ENCODE measurements around the gene DDX18. TPM values are rescaled to one million over a fixed set of nuclear protein-coding genes. Genes with fewer than 3 reads are reported as not detected.
A peak's percentile ranks its signal among the peaks of the same experiment; 100 is the strongest.

The DDX18 gene
- total RNA-seq, 1 experiment from 2014 or later, result 99.0 TPM

DNA sequence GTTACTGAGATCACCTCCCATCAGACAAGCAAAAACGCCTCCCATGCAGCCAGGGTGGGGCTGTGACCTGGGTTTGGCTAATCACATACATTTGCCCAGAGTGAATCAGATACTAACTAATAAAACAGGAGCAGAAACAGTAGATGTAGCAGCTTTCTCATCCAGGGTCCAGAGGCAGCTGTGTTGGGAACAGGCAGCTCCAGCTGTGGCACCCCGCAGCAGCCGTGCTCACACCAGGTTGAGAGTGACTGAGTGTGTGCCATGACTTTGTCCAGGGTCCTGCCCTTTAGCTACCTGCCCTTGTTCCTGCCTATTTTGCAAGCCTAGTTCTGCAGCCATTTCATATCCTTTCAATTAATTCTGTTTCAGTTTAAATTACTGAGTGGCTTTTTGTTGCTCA, 20.5 kb downstream of the DDX18 start:
- peaks cover 1% of the 10 kb centered on the region; the same call in 1 of the 2 replicates for H3K36me3 ChIP-seq (ENCODE audit: control insufficient read depth, insufficient read depth, low read length)
- no peak overlapping the region for H3K27ac Mint-ChIP-seq (ENCODE audit: unreplicated experiment)
- H3K4me3 Mint-ChIP-seq (ENCODE audit: unreplicated experiment), result no peak overlapping the region
- no peaks in the 10 kb centered on the region for H3K9me3 Mint-ChIP-seq (ENCODE audit: unreplicated experiment)
- TF ChIP-seq, protein P1, sequence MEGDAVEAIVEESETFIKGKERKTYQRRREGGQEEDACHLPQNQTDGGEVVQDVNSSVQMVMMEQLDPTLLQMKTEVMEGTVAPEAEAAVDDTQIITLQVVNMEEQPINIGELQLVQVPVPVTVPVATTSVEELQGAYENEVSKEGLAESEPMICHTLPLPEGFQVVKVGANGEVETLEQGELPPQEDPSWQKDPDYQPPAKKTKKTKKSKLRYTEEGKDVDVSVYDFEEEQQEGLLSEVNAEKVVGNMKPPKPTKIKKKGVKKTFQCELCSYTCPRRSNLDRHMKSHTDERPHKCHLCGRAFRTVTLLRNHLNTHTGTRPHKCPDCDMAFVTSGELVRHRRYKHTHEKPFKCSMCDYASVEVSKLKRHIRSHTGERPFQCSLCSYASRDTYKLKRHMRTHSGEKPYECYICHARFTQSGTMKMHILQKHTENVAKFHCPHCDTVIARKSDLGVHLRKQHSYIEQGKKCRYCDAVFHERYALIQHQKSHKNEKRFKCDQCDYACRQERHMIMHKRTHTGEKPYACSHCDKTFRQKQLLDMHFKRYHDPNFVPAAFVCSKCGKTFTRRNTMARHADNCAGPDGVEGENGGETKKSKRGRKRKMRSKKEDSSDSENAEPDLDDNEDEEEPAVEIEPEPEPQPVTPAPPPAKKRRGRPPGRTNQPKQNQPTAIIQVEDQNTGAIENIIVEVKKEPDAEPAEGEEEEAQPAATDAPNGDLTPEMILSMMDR (IDR thresholded peaks at IDR 0.05; ENCODE audit: insufficient read depth in 1 of 2, low read depth in 1 of 2, low read length in 1 of 2, severe bottlenecking in 1 of 2, unreplicated experiment in 1 of 2), result no peak
- H3K9me3 ChIP-seq, result no peaks in the 10 kb centered on the region
- CTCF ChIA-PET, result interaction anchor here (1.1 kb wide), 1 partner anchor 169 kb away, joined by 4 read pairs; no protein-coding TSS in a partner anchor
- intact Hi-C loops (cut with micrococcal nuclease; ENCODE audit: unreplicated experiment), result no loop called here
- H3K4me3 ChIP-seq (ENCODE audit: low read depth, low read length), result no peak overlapping the region
- no peaks in the 10 kb centered on the region for H3K27me3 Mint-ChIP-seq (ENCODE audit: insufficient read depth, unreplicated experiment)
- no TSS peak for BruUV-seq (replicated peaks)
- no peaks in the 10 kb centered on the region for H3K4me1 Mint-ChIP-seq (ENCODE audit: low read depth, unreplicated experiment)
- DNase-seq, result no peak
- no peaks in the 10 kb centered on the region for H3K4me1 ChIP-seq
- no peaks in the 10 kb centered on the region for H3K27me3 ChIP-seq (replicated peaks; ENCODE audit: control insufficient read depth, insufficient read depth, low read length)
- POLR2A ChIA-PET, result no interaction called here
- peaks cover 33% of the 10 kb centered on the region for H3K36me3 Mint-ChIP-seq (ENCODE audit: insufficient read depth, unreplicated experiment)

DNA sequence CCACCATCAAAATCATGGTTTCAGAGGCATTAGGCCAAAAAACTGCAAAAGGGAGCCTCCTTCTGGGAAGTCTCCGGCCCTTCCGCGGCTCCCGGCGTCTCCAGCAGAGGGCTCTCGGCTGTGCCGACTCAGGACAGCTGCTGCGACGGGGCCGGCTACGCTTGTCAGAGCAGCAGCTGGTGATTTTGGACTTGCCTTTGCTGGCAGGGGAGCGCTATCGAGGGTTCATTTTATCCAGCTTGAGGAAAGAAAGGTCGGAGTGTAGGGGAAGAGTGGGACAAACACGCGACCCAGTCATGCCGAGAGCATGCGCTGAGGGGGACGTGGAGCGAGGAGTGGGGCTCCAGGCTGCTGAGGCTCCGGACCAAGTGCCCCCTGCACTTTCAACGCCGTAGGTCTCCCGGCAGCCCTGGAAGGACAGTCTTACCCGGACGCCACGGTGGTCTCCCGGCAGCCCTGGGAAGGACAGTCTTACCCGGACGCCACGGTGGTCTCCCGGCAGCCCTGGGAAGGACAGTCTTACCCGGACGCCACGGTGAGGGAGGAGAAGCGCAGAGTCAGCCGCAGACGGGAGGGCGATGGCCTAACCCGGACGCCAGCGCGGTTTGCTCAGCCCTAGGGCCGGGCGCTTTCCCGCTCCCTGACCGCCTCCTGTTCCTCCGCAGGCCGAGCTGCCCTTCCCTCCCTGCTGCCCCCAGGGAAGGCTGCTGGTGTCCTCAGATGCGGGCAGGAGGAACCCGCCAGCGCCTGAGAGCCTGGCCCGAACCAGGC, 21.7 kb downstream of the DDX18 start:
- H3K9me3 Mint-ChIP-seq (ENCODE audit: unreplicated experiment), result no peaks in the 10 kb centered on the region

DNA sequence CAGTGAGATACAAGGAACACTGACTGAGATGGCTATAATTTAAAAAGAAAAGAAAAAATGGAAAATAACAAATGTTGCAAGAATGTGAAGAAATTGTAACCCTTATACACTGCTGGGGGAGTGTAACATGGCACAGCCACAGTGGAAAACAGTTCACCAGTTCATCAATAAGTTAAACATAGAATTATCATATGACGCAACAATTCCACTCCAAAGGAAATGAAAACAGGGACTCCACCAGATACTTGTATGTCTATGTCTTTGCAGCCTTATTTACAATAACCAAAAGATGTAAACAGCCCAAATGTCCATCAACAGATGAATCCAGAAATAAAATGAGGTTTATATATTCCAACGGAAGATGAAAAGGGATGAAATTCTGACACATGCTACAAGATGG, 30.8 kb downstream of the DDX18 start:
- Mint-ChIP-seq H3K4me3 (ENCODE audit: unreplicated experiment) (no peak overlapping the region), H3K27me3 (ENCODE audit: insufficient read depth, unreplicated experiment) (peaks cover 10% of the 10 kb centered on the region), H3K4me1 (ENCODE audit: low read depth, unreplicated experiment) (no peaks in the 10 kb centered on the region), H3K27ac (ENCODE audit: unreplicated experiment) (no peak overlapping the region), H3K36me3 (ENCODE audit: insufficient read depth, unreplicated experiment) (peaks cover 4% of the 10 kb centered on the region), H3K9me3 (ENCODE audit: unreplicated experiment) (peaks cover 14% of the 10 kb centered on the region)
- no peak overlapping the region for H3K4me3 ChIP-seq (ENCODE audit: low read depth, low read length)
- ChIA-PET POLR2A (no interaction called here), CTCF (no interaction called here)
- TF ChIP-seq, protein P1 (IDR thresholded peaks at IDR 0.05; ENCODE audit: insufficient read depth in 1 of 2, low read depth in 1 of 2, low read length in 1 of 2, severe bottlenecking in 1 of 2, unreplicated experiment in 1 of 2), result no peak
- intact Hi-C loops (cut with micrococcal nuclease; ENCODE audit: unreplicated experiment), result no loop called here
- BruUV-seq (replicated peaks), result no TSS peak
- peaks cover 6% of the 10 kb centered on the region; the same call in 1 of the 2 replicates for H3K4me1 ChIP-seq
- H3K36me3 ChIP-seq (ENCODE audit: control insufficient read depth, insufficient read depth, low read length), result no peaks in the 10 kb centered on the region
- H3K27me3 ChIP-seq (replicated peaks; ENCODE audit: control insufficient read depth, insufficient read depth, low read length), result no peaks in the 10 kb centered on the region; the same call in 1 of the 2 replicates
- no peak for DNase-seq
- no peaks in the 10 kb centered on the region for H3K9me3 ChIP-seq

More for the DNA sequence above, 21.7 kb downstream of the DDX18 start:
- Mint-ChIP-seq H3K4me3 (ENCODE audit: unreplicated experiment) (no peak overlapping the region), H3K36me3 (ENCODE audit: insufficient read depth, unreplicated experiment) (peaks cover 22% of the 10 kb centered on the region), H3K27me3 (ENCODE audit: insufficient read depth, unreplicated experiment) (no peaks in the 10 kb centered on the region), H3K27ac (ENCODE audit: unreplicated experiment) (no peak overlapping the region), H3K4me1 (ENCODE audit: low read depth, unreplicated experiment) (no peaks in the 10 kb centered on the region)
- ChIA-PET POLR2A (no interaction called here), CTCF (interaction anchor here (1.0 kb wide), 2 partner anchors 22 to 81 kb away, joined by 4 to 5 read pairs; partner anchors contain the start of gene DDX18)
- no TSS peak for BruUV-seq (replicated peaks)
- no peaks in the 10 kb centered on the region for H3K9me3 ChIP-seq
- no peak overlapping the region for H3K4me3 ChIP-seq (ENCODE audit: low read depth, low read length)
- peaks cover under 1% of the 10 kb centered on the region; the same call in 1 of the 2 replicates for H3K4me1 ChIP-seq
- peaks cover 1% of the 10 kb centered on the region; the same call in 1 of the 2 replicates for H3K36me3 ChIP-seq (ENCODE audit: control insufficient read depth, insufficient read depth, low read length)
- peak in 1 of 2 experiments; percentile 54 for DNase-seq
- no peaks in the 10 kb centered on the region for H3K27me3 ChIP-seq (replicated peaks; ENCODE audit: control insufficient read depth, insufficient read depth, low read length)
- TF ChIP-seq, protein P1 (IDR thresholded peaks at IDR 0.05; ENCODE audit: insufficient read depth in 1 of 2, low read depth in 1 of 2, low read length in 1 of 2, severe bottlenecking in 1 of 2, unreplicated experiment in 1 of 2), result peak; percentile 23 to 65
- intact Hi-C loops (cut with micrococcal nuclease; ENCODE audit: unreplicated experiment), result loop anchor here (1.0 kb wide), 2 partner anchors 81 to 167 kb away; no protein-coding TSS in a partner anchor

All from Caco-2 (cell line).